ENCODE measurements around the gene DAAM1.

DAAM1 gene

GRCh38 chr14:59267046-59267445, 78.6 kb downstream of the DAAM1 start:
- no peak for ATAC-seq
- TF ChIP-seq ISL1 (CRISPR knock-in tag; IDR thresholded peaks at IDR 0.05) (no peak), PPARA (CRISPR knock-in tag; IDR thresholded peaks at IDR 0.05; ENCODE audit: borderline replicate concordance) (no peak), ZC3H10 (CRISPR knock-in tag; IDR thresholded peaks at IDR 0.05) (no peak), ZNF70 (CRISPR knock-in tag; IDR thresholded peaks at IDR 0.05) (no peak), ESRRG (CRISPR knock-in tag; IDR thresholded peaks at IDR 0.05) (no peak), GLIS3 (CRISPR knock-in tag; IDR thresholded peaks at IDR 0.05) (no peak), PATZ1 (CRISPR knock-in tag; IDR thresholded peaks at IDR 0.05; ENCODE audit: borderline replicate concordance) (no peak), TOX (CRISPR knock-in tag; IDR thresholded peaks at IDR 0.05; ENCODE audit: borderline replicate concordance) (no peak), ZFP30 (CRISPR knock-in tag; IDR thresholded peaks at IDR 0.05) (no peak), CSDC2 (CRISPR knock-in tag; IDR thresholded peaks at IDR 0.05) (no peak), ZNF565 (CRISPR knock-in tag; conservative IDR thresholded peaks at IDR 0.05; ENCODE audit: low read depth) (no peak)

GRCh38 chr14:59268011-59268410, 79.5 kb downstream of the DAAM1 start:
- no peak for ATAC-seq
- TF ChIP-seq, protein P1, sequence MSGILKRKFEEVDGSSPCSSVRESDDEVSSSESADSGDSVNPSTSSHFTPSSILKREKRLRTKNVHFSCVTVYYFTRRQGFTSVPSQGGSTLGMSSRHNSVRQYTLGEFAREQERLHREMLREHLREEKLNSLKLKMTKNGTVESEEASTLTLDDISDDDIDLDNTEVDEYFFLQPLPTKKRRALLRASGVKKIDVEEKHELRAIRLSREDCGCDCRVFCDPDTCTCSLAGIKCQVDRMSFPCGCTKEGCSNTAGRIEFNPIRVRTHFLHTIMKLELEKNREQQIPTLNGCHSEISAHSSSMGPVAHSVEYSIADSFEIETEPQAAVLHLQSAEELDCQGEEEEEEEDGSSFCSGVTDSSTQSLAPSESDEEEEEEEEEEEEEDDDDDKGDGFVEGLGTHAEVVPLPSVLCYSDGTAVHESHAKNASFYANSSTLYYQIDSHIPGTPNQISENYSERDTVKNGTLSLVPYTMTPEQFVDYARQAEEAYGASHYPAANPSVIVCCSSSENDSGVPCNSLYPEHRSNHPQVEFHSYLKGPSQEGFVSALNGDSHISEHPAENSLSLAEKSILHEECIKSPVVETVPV (CRISPR knock-in tag; IDR thresholded peaks at IDR 0.05) = no peak
- TF ChIP-seq, protein P2, sequence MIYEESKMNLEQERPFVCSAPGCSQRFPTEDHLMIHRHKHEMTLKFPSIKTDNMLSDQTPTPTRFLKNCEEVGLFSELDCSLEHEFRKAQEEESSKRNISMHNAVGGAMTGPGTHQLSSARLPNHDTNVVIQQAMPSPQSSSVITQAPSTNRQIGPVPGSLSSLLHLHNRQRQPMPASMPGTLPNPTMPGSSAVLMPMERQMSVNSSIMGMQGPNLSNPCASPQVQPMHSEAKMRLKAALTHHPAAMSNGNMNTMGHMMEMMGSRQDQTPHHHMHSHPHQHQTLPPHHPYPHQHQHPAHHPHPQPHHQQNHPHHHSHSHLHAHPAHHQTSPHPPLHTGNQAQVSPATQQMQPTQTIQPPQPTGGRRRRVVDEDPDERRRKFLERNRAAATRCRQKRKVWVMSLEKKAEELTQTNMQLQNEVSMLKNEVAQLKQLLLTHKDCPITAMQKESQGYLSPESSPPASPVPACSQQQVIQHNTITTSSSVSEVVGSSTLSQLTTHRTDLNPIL (CRISPR knock-in tag; IDR thresholded peaks at IDR 0.05; ENCODE audit: low read depth) = no peak
- TF ChIP-seq RARB (CRISPR knock-in tag; IDR thresholded peaks at IDR 0.05) (no peak), ZNF565 (CRISPR knock-in tag; conservative IDR thresholded peaks at IDR 0.05; ENCODE audit: low read depth) (no peak), SNAI2 (CRISPR knock-in tag; IDR thresholded peaks at IDR 0.05) (no peak), ISL1 (CRISPR knock-in tag; IDR thresholded peaks at IDR 0.05) (no peak), ZC3H10 (CRISPR knock-in tag; IDR thresholded peaks at IDR 0.05) (no peak), TCF4 (CRISPR knock-in tag; IDR thresholded peaks at IDR 0.05; ENCODE audit: borderline replicate concordance) (no peak), ZFP30 (CRISPR knock-in tag; IDR thresholded peaks at IDR 0.05) (no peak), POU6F1 (CRISPR knock-in tag; IDR thresholded peaks at IDR 0.05; ENCODE audit: borderline replicate concordance, low read depth) (no peak), ESRRG (CRISPR knock-in tag; IDR thresholded peaks at IDR 0.05) (no peak), ARNTL (CRISPR knock-in tag; IDR thresholded peaks at IDR 0.05; ENCODE audit: borderline replicate concordance, low read depth) (no peak), TSHZ2 (CRISPR knock-in tag; IDR thresholded peaks at IDR 0.05) (no peak), PPARA (CRISPR knock-in tag; IDR thresholded peaks at IDR 0.05; ENCODE audit: borderline replicate concordance) (no peak), OSR1 (CRISPR knock-in tag; IDR thresholded peaks at IDR 0.05) (no peak), CSDC2 (CRISPR knock-in tag; IDR thresholded peaks at IDR 0.05) (no peak), ZNF8 (CRISPR knock-in tag; IDR thresholded peaks at IDR 0.05) (no peak), TOX (CRISPR knock-in tag; IDR thresholded peaks at IDR 0.05; ENCODE audit: borderline replicate concordance) (no peak), GLIS3 (CRISPR knock-in tag; IDR thresholded peaks at IDR 0.05) (no peak), PATZ1 (CRISPR knock-in tag; IDR thresholded peaks at IDR 0.05; ENCODE audit: borderline replicate concordance) (no peak)

All from SK-N-SH treated with all-trans-retinoic acid at 6 μM for 48 hours (cell line).